ENCODE measurements around the gene SNTA1. TPM values are rescaled to one million over a fixed set of nuclear protein-coding genes. Genes with fewer than 3 reads are reported as not detected.
A peak's percentile ranks its signal among the peaks of the same experiment; 100 is the strongest.
"Not testable (repeated sequence)": the region's sequence is repeated elsewhere in the genome, so short reads cannot be mapped to it uniquely, and the experiment has no call there.

The SNTA1 gene
- total RNA-seq, 1 donor from 2014 or later: 4.7 TPM

DNA sequence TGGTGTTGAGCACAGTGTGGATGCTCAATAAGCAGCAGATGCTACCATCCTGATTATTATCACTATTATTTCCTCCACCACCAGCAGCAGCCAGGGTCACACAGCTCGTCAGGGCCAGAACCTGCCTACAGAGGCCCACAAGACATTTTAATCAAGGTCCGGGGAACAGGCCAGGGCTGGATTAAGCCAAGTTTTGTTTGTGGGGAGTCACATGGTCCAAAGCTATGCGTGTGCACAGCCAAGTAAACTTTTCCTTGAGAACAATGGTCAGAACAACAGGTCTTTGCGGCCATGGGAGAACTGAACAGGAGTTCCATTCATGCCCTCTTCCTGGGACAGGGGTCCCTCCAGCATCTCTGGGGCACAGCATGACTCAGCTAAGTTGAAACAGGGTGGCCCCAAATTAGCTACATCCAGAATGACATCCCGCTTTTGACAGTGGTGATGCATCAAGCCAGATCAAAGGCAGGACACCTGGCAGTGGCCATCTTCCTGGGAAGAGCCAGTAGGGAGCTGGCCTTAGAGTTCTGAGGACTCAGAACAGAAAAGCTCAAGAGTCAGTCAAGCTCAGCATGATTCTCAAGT, 11.7 kb downstream of the SNTA1 start:
- no peak for ATAC-seq

DNA sequence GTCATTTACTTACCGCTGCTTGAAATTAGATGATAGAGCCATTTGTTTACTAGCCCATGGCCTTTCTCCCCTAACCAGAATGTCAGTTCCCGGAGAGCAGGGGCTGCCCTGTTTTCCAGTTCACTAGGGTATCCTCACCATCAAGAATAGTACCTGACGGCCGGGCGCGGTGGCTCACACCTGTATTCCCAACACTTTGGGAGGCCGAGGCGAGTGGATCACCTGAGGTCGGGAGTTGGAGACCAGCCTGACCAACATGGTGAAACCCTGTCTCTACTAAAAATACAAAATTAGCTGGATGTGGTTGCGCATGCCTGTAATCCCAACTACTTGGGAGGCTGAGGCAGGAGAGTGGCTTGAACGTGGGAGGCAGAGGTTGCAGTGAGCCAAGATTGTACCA, 19.7 kb downstream of the SNTA1 start:
- not testable (repeated sequence) for ATAC-seq

DNA sequence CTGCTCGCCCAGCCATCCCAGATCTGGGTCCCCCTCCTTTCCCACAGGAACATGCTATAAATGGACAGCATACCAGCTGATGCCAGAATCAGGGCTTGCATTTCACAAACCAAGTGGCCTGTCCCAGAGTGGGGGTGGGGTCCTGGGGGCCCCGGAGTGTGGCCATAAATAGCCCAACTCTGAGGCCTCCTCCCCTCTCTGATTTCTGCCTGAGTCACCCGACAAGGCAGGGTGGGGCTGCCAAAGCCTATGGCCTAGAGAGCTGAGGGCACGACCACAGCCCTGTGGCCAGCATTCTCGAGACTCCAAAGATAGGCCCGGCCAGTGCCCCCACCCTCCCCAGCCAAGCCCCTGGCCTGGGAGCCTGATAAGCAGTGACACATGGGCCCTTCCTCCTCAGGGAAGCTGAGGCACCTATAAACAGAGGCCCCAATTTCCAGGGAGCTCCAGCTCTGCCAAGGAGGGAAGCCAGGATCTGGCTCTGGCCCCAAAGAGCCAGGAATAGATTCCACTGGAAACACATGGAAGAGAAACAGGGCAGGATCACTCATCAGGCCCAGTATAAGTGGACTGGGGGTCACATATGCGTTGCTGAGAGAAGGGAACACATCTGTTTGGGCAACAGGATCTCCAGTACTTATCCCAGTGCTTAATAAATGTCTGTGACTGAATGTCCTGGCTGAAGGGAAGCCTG, 20.3 kb downstream of the SNTA1 start:
- peak; percentile 54 for ATAC-seq

DNA sequence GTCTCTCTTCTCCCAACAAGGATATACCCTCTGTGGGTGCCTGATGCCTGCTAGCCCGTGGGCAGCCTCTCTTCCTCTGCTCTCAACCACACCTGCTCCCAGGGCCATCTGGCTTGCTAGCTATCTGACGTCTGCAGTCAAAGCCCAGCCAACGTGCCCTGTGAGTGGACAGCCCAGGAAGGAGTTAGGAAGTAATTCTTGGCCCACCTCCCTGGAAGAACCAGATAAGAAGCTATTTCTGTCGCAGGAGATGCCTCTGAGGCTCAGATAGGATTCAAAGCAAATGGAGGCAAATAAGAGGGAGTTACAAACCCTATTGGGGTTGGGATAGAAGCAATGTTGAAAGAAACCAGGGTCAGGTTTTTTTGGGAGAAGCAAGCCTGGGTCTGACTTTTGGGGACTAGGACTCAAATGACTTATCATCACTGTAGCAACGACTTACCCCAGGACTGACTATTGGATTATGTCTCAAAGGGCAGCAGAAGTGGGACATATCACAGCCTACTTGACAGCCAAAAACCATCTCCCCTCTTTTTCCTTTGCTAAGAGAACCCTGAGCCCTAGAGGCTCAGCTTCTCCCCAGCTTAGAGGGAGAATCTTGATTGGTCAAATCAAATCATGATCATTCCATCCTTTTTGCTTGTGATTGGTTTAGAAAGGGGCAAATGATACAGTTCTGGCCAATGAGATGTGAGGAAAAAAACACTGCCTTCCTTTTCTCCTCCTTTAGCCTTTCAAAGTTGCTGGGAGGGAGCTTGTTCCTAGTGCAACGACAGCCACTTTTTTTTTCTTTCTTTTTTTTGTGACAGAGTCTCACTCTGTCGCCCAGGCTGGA, 24.2 kb downstream of the SNTA1 start:
- ATAC-seq: no peak

DNA sequence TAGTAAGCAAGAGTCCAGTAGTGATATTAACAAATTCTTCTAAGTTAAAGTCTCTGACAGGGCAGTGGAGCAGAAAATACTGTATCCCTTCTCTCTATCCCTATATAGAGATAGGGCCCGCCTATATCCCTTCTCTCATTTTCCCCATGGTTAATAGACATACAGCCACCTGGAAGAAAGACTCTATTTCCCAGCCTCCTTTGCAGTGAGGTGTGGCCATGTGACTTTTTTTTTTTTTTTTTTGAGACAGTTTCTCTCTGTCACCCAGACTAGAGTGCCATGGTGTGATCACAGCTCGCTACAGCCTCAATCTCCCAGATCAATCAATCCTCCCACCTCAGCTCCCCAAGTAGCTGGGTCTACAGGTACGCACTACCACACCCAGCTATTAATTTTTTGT, 25.5 kb downstream of the SNTA1 start:
- ATAC-seq: peak; percentile 16

DNA sequence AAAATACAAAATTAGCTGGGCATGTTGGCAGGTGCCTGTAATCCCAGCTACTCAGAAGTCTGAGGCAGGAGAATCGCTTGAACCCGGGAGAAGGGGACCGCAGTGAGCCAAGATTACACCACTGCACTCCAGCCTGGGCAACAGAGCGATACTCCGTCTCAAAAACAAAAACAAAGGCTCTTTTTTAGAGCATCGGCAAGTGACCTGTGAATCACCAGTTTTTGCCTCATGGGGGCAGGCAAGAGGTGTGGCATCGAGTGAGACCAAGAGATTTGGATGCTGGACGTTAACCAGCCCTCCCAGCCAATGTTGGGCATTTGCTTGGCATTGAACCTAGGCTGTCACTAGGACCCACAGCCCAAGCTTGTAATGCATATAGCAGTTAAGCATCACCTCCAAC, 27.6 kb downstream of the SNTA1 start:
- peak; percentile 11 for ATAC-seq

DNA sequence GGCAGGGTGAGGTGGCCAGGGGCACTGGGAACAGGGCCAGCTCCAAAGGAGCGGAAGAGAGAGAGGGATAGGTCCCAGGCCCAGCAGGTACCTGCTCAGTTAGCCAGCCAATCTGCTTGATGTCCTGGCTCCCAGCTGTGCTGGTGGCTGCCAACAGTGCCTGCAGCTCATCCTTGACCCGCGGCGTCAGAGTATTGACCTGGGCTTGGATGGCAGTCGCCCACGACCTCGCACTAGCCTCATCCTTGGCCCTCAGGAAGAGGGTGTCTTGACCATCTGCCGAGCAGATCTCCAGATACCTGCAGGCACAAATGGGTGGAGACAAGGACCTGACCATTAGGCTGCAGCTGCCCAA, 31.1 kb downstream of the SNTA1 start:
- no peak for ATAC-seq

DNA sequence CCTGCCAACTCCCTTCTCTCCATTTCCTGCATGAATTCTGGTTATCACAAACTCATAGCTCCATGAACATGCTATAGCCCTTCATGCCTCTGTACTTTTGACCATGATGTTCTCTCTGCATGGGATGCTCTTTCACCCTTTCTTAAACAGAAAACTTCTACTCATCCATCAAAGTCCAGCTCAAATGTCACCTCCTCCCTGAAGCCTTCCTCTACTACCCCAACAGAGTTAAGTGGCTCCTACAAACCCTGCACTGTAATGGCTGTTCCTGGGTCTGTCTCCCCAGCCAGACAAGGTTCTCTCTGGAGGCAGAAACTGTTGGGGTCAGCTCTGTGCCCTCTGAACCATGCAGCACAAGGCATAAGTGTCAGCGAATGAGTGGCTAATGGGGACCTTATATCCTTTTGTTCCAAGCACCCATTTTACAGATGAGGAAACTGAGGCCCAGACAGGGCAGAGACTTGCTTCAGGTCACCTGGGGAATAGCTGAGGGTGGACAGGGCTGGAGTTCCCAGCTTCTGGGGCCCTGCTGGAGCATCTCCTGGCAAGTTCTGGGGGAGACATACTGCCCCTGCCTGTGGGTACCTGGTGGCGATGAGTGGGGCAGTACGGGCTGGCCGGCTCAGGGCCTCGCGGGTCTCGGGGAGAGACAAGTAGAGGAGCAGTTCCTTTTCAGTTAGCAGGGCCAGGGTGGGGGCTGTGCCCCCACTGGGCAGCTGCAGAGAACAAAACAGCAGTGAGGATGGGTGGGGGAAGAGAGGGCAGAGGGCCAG, 31.7 kb downstream of the SNTA1 start:
- no peak for ATAC-seq

DNA sequence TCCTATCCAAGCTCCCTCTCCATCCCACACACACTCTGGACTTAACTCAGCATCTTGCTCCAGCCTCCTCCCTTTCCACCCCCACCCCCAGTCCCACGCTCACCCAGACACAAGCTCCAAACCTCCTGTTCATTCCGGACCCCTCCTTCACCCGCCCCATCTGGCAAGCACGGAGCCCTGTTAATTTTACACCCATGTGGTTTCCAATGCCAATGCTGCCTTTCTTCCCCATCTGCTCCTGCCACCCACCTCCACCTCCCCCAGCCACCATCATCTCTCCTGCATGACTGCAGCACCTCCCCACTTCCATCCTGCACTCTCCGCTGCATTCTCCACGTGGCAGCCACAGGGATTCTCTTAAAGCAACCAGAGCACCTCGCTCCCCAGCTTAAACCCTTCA, 32.3 kb downstream of the SNTA1 start:
- ATAC-seq: no peak

DNA sequence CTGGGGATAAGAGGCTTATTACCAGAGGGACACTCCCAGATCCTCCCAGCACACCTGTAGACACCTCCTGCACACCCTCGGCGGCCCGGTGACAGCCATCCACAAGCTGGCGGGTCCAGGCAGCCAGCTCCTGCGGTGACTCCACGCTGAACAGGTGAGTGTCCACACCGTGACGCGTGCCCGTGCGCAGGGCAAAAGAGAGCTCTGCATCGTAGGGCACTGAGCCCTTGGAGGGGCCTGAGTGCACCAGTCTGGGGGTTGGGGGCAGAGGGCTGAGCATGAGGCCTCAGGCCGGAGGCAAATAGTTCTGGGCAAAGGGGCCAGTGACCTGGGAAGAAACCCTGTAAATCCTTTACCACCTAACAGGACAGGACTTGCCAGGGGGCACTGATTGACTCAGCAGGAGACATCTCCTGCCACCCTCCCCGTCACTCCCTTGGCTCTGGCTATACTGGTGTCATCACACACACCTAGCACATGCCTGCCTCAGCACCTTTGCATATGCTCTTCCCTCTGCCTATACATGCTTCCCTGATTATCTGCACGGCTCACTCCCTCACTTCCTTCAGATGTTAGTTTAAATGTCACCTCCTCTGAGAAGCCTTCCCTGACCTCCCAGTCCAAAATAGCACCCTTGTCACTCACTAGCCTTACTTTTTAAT, 33.4 kb downstream of the SNTA1 start:
- peak; percentile 33 for ATAC-seq

DNA sequence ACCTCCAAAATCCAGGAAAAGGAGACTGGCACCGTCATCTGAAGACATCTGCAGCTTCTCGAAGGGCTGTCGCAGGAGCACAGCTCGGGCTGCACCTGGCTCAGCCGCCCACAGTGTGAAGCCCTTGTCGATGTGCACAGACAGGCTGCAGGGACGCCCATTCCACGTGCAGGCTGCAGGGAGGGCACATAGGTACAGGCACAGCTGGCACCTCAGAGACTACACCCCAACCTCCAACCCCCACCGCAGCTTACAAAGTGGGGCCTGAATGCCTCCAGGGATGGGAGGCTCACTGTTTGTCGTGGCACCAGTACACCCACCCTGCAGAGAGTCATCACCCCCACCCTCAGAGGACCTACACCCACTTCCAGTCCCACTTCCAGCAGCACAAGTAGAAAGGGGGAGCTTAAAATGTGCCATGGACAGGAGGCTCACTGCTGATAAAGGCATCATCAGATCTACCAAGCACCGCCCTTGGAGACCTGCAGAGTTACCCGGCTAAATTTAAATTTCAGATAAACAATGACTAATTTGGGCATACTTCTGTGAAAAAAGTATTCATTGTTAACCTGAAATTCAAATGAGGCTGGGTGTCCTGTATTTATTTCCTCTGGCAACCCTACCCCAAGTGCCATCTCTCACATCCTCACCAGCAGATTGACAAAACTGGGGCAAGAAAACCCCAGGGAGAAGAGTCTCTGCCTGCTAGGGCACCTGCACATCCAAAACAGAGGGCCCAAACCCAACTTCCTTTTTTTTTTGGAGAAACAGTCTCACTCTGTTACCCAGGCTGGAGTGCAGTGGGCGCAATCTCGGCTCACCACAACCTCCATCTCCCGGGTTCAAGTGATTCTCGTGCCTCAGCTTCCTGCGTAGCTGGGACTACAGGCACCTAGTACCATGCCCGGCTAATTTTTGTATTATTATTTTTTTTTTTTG, 34.6 kb downstream of the SNTA1 start:
- peak; percentile 5 for ATAC-seq

DNA sequence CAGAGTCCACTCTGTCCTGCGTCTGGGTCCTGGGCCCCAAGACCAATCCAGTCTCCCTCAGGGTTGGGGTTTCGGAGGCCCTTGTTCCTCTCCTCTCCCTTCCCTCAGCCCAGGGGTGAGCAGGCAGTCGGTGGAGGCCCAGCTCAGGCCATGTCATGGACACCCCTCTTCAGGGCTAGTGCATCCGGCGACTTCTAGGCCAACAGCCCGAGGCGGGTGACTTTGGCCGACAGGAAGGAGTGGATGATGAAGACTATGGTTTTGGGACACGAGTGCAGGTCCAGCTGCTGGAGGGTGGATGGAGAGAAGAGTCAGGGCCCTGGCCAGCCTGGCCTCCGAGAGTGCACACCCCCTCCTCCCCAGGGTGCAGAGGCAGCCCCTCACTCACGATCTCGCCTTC, 35.2 kb downstream of the SNTA1 start:
- ATAC-seq: peak; percentile 9

DNA sequence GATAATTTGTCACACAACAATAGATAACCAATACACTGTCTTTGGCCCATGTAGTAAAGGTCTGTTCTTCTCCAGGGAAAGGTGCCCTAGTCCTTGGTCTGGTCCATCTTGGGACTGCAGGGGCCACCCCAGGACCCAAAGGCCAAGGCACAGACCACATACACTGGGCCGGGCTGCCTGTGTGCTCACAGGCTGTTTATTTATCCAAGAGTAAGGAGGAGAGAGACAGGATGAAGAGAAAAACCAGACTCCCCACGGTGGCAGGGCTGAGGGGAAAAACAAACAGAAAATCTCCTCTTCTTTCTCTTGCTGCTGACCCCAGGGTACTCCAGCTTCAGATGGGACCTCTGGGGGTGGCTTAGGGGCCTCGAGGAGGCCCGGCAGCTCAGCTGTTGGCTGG, 35.8 kb downstream of the SNTA1 start:
- no peak for ATAC-seq

DNA sequence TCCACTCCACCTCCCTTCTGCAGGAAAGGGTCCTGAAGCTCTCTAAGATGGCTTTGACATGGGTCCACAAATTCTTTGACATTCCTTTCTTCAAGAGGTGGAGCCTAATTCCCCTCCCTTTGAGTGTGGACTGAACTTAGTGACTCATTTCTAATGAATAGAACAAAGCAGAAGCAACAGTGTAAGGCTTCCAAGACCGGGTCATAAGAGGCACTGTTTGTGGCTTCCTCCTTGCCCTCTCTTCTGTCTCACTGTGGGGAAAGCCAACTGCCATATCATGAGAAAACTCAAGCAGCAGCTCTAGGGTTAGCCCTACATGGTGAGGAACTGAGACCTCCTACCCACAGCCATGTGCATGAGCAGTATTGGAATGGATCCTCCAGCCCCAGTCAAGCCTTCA, 36.3 kb downstream of the SNTA1 start:
- peak; percentile 57 for ATAC-seq

DNA sequence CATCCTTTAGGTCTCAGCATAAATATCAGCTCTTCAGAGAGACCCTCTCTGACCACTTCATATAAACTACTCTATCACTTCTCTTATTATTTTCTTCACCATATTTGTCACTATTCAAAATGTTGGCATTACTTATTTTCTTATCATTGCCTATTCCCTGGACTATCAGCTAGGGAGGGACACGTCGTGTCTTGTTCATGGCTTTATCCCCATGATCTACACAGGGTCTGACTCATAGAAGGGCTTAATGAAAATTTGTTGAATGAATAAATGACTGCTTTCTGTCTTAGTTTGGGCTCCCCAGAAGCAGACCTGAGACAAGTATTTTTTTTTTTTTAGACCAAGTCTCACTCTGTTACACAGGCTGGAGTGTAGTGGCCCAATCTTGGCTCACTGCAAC, 39.3 kb downstream of the SNTA1 start:
- peak; percentile 16 for ATAC-seq

DNA sequence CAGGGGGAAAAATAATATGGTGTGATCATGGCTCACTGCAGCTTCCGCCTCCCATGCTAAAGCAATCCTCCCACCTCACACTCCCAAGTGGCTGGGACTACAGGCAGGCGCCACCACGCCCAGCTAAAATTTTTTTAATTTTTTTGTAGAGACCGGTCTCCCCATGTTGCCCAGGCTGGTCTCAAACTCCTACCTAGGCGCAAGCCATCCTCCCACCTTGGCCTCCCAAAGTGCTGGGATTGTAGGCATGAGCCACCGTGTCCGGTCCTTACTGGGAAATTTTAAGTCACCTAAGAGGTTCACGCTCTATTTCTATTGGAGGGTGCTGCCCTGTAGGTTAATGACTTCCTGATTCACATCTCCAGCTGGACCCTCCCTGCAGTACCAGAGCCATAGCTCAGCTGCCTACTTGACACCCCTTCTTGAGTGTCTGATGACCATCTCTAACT, 41.6 kb downstream of the SNTA1 start:
- ATAC-seq: peak; percentile 35

DNA sequence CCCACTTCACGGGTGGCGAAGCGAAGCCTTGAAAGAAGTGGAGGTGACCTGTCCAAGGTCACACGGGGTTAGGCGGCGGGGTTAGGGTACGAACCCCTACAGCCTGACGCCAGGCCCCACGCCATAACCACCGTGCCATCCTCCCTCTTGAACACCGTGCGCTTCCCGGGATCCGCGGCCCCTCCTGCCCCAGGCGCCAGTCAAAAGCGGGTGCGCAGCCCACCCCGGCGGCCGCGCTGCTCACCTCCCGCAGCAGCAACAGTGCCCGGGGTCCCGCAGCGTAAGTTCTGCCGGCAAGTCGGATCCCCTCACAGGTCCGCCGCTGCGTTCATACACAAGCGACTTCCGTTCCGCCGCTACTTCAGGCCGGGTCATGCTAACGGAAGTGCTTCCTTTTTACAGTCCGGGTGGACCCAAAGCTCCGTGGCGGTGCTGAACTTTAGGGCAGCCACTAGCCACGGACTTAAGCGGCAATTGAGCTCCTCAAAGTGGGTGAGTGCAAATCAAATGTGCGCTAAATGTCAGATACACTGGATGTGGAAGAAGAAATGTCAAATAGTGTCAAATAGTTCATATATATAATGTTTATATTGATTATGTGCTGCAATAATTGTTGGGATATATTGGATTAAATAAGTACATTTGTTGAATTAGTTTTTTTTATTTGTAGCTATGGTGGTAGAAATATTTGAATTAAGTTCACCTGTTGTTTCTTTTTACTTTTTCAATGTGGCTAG, 42.2 kb downstream of the SNTA1 start, which contains the start of gene CDK5RAP1:
TSS of gene CDK5RAP1 (minus strand) at position 336 of the 737 bp plus-strand sequence. CDS start 4,455 bp downstream, outside the sequence.
- ATAC-seq: peak; percentile 92

DNA sequence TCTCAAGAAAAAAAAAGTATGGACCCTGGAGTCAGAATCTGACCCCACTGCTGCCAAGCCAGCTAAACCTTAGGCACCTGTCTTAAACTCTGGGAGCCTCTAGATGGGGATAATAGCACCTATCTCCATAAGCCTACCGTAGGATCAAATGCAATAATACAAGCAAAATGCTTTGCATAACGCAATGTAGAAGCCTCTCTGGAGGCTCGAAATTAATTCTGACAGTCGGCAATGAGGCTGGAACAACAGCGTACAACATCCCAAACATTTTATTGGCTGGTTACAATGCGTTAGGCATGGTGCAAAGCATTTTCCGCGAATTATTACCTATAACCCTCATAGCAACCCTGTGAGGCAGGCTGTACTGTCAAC, 42.8 kb downstream of the SNTA1 start:
- peak; percentile 44 for ATAC-seq

DNA sequence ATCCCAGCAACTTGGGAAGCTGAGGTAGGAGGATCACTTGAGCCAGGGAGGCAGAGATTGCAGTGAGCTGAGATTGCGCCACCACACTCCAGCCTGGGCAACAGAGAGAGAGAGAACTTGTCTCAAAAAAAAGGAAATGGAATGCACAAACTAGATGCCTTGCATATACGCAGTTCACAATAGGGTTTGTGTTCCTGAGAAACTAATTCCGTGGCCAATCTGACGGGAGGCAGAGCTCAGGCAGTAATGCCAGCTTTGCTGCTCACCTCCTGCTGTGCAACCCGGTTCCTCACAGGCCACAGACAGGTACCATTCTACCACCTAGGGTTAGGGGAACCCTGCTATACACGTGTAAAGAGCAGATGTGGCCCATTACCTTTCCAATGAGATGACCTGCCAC, 43.6 kb downstream of the SNTA1 start:
- ATAC-seq: no peak

DNA sequence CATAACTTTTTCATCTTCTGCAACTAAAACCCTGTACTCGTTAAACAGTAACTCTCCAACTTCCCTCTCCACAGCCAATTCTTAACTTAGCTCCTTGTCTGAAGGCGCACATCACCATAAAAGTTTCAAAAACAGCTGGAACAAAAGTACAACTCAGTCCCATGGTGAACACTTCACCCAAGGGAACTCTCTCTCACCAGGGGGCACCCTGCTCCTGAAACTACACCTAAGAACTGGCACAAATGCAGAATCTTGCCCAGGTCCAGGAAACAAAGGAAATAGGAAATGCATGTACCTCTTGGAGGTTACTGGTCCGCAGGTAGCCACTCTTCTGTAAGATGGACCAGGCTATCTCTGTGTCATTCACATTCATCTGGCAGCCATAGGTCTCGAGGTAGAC, 48.8 kb downstream of the SNTA1 start:
- ATAC-seq: no peak

Measured in esophagus mucosa (tissue), 1 donor.